ENCODE results near the gene WT1.
A peak's percentile ranks its signal among the peaks of the same experiment; 100 is the strongest.

Gene WT1

GRCh38 chr11:32420937-32421901 lies 14.1 kb downstream of the WT1 start:
- DNase-seq, result peak in 1 of 2 donors; percentile 53

DNA sequence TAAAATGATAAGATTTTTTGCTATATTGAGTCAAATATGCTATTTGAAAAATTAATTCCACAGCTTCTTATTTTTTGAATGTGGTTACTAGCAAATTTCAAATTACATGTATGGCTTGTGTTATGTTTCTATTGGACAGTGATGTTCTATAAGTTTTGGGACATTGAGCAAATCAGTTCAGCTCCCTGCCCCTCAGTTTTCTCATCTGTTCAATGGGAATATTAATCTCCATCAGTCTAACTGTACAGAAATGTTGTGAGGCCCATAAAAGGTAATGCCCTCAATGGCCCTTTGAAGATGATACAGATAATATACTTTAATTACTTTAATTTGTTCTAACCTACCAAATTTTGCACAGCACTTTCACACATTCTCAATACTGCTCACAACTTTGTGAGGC lies 15.2 kb downstream of the WT1 start:
- DNase-seq, result no peak

DNA sequence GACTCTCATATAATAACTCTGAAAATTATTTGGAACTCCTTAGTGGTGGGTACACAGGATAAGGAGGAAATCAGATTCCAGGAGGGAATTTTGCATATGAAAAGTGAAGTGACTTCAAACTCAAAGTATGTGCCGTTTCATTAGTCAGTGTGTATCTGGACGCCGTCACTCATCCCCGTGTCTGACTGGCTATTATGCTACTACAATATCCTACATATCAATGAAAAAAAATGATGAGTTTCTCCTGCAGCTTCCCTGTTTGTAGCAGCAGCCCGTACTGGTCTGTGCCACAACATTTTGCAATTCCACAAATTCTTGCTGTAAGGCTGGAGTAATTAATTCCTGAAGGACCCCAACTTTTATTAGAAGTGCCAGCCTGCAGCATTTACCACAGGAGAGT lies 16.5 kb downstream of the WT1 start:
- DNase-seq, result no peak

- no peak for DNase-seq
These were observed 17.5 kb downstream of the WT1 start for GRCh38 chr11:32417806-32418205.

DNA sequence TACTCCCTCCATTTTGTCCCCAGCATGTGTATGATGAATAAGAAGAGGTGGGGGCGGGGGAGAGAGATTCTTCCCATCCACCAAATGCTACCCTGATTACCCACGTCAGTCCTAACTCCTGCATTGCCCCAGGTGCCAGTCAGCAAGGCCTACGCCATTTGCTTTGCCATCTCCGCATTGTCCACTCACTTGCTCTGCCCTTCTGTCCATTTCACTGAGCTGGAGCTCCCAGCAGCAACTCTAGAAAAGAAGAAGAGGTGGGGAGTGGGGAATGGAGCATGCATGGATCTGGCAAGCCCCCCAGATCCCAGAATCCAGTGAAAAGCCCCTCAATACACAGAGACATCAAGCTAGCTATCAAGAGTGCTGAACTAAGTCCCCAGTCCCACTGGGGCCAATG lies 19.0 kb downstream of the WT1 start:
- no peak for DNase-seq

GRCh38 chr11:32414925-32415324 lies 20.4 kb downstream of the WT1 start:
- DNase-seq, result no peak

DNA sequence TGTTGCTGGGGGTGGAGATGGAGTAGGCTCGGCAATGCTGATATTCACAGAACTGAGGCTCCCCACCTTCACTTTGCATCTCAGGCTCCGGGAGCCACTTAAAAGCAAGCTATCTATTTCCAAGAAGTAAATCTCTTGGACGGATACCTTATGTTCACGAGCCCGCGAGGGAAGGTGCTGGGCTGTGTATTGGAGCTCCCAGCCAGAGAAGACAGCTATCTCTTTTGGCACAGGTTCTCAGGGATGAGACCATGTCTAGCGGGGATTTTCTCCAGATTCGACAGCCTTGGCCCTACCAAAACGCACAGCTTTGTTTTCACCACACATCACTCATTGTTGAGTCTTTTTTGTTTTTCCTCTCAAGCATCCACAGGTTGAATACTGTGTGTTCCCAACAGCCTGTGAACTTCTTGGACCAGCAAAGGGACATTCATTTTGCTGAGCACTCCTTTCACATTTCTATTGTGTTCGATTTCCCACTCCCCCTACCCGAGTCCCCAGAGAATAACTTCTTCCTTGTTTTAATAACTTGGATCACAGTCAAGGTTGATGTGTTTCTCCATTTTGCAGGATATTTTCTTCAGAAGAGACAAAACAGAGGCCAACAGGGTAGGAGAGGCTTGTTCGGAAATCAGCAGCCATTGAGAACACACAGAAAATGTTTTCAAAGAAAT lies 23.3 kb downstream of the WT1 start:
- no peak for DNase-seq

DNA sequence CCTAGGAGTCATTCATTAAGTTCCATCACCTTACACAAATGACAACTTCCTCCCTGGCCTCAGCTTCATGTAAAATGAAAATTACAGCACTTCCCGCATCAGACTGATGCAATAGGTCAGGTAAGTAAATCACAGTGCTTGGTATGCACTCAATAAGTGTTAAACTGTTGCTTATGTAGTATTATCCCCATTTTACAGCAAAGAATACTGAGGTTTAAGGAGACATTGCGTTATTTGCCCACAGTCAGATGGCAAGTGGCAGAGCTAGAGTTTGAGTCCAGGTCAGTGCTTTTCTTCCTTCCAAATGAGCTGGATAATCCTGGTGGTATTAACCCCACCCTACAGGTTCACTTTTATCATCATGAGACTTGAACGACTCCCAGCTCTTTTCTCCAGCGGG lies 29.7 kb downstream of the WT1 start:
- no peak for DNase-seq

DNA sequence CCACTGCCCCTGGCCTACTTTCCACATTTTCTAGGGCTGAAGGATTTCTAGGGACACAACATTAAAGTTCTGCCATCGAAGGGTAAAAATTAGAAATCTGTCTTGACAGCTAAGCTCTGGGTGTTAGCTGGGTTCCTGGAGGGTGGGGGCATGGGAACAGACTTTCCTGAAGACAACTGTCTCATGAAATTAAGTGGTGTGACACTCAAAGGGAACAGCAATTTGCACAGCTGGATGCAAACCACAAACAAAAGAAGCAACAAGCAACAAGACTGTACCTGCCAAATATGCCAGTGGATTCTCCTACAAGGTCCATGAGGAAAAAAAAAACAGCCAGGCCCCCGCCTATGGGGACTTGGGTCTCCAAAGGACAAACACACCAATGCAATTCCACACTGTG lies 32.5 kb downstream of the WT1 start:
- DNase-seq, result no peak

- DNase-seq, result no peak
These were observed 34.5 kb downstream of the WT1 start for GRCh38 chr11:32400670-32401369.

DNA sequence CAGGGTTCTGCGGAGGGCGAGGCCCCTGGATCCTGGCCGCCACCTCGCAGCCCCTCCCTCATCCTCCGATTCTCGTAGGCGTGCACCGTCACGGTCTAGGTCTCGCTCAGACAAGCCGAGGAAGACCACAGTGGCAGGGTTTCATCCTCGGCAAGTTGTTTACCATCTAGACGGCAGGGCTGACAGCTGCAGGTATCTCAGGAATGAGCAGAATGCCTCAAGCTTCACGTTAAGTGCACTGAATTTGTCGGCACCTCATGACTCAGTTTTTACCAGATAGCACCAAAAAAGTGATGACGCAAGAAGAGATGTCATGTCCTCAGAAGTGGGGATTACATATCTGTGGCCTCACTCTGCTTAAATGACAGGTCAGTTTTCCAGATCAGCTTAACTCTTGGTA lies 35.1 kb downstream of the WT1 start:
- DNase-seq, result no peak

DNA sequence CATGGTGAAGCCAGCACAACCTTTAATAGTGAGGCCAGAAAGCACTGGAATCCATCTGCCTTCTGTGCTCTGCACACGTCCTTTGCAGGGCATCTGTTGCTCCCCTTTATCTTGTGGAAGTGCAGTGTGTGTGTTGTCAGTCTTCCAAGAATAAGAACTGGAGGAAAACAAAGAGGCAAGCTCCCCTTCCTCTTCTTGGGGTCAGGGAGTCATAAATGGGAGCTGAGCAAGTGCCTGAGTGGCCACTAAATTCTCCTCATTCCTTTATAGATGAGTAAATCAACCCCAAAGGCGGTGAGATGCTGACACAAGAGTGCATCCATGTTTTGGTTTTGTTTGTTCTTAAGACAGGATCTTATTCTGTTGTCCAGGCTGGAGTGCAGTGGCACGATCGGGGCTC lies 38.3 kb downstream of the WT1 start:
- no peak for DNase-seq

GRCh38 chr11:32396331-32396730 lies 39.0 kb downstream of the WT1 start:
- DNase-seq, result no peak

DNA sequence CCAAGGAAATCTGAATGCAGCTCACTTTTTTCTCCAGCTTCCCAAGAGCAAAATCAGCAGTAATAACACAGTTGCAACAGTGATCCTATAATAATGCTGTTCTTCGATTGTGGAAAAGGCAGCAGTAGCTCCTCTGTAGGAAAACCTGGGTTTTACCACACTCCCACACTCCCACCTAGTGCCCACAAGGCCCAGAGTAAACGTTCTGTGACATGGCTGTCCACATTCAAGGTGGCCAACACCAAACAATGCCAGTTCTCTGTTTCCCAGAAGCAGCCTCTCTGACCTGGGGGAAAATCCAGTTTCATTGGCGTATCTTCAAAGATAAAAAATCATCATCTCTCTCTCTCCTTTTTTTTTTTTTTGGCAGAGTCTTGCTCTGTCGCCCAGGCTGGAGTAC lies 40.2 kb downstream of the WT1 start:
- no peak for DNase-seq

DNA sequence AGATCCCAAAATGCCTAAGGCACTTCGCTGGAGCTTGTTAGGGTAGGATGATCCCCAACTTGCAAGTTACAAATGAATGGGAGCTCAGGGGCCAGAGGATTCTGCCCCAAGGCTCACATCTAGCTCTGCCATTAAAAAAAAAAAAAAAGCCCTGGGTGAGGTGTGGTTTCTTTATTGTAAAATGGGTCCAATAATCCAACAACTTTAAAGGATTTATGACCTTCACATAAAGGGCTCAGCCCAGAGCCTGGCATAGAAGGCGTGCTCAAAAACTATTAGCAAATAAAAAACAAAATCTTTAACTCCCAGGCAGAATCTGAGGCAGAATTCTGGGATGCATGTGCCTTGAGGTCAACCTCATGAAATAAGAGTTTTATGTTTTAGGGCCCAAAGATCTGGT lies 42.5 kb downstream of the WT1 start:
- no peak for DNase-seq

GRCh38 chr11:32391956-32392553 lies 43.3 kb downstream of the WT1 start:
- DNase-seq, result no peak

DNA sequence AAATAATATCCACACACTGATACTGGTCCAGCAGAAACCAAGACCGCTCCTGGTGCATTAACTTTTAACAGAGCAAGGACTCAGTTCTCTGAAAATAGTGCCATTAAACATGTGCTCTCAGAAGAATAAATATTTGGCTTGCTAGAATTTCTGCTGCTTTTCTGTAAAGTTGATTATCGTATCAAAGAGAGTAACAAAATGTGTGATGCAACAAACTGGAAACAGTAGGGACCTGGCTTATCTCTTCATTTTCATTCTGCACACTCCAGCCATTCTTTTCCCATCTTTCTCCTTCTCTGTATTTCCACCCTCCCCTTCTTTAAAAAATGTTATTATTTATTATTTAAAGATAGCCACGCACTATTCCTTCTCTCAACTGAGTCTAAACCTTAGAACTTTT lies 43.9 kb downstream of the WT1 start:
- DNase-seq, result no peak

DNA sequence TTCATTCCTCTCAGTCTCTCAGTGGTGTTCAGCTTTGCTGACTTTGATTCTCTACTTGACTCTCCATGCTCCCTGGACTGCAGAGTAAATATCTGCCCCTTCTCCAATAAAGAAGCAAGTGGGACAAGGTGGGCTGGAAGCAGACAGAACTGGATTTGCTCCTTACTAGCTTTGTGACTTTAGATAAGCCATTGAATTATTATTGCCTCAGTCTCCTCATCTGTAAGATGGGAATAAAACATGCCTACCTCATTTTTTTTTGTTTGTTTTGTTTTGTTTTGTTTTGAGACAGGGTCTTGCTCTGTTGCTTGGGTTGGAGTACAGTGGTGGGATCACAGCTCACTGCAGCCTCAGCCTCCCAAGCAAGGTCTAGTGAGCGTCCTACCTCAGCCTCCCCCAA lies 44.6 kb downstream of the WT1 start:
- DNase-seq, result no peak

DNA sequence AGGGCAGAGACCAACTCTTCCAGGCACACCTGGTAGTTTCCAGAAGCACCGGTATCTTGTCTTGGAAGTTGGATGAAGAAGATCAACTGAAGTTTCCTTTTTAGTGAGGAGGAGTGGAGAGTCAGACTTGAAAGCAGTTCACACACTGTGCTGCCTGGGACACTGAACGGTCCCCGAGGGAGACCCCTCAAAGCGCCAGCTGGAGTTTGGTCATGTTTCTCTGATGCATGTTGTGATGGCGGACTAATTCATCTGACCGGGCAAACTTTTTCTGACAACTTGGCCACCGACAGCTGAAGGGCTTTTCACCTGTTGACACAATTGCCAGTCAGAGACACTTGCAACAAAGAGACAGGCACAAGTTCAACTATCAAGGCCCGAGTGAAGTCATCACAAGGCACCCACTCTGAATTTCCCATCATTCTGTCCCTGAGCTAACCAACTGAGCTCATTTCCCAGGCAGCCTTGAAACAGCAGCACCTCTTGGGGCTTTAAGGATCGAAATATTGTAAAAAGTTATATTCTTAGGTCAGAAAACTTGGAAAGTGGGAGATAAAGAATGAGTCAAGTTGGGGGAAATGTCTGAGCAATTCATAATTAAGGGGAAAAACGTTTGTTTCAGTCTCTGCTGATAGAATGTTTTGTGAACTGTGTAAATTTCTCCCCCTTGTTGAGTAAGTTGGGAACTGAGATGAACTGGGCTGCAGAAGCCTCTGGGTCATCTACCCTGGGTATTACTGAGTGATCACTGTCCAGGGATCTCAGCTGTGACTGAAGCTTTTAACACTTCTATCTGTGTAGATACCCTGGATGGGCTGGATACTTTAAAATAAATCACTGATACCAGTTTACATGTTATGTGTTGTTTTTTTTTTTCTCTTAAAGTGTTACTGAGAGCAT lies 46.2 kb downstream of the WT1 start:
- DNase-seq, result no peak

DNA sequence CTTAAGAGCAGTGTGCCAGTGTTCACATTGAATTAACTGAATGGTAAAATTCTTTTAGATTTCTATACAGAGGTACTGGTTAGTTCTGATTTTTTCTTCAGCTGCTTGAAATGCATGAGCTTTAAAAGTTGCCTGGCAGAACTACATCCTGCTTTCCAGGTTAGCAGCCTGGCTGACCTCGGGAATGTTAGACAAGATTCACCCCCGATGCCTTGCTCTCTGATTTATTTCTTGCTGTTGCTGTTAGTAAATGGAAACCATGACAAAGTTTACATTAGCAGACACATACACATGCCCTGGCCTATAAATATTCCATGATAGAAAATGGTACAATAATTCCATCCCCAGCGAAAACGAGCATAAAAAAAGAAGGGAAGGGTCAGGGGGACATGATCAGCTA lies 47.0 kb downstream of the WT1 start:
- DNase-seq, result no peak

GRCh38 chr11:32387411-32387810 lies 47.9 kb downstream of the WT1 start:
- DNase-seq, result no peak

- no peak for DNase-seq
These were observed 48.5 kb downstream of the WT1 start for GRCh38 chr11:32386770-32387377.

Measured in CD4-positive, alpha-beta T cell treated with Interleukin-4 for 1 hour (primary cell).